ENCODE results near the gene SNRNP40. TPM values are rescaled to one million over a fixed set of nuclear protein-coding genes. Genes with fewer than 3 reads are reported as not detected.

SNRNP40 gene
- total RNA-seq, 1 donor from 2014 or later = 54.7 TPM

DNA sequence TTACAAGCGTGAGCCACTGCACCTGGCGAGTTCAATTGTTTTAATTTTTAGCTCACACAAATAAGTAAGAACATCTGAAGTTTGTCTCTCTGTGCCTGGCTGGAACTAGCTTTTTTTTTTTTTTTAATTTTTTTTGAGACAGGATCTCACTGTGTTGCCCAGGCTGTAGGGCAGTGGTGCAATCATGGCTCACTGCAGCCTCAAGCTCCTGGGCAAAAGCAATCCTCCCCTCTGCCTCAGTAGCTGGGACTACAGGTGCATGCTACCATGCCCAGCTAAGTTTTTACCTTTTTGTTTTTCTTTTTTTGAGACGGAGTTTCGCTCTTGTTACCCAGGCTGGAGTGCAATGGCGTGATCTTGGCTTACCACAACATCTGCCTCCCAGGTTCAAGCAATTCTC, 64.8 kb downstream of the SNRNP40 start:
- DNase-seq (ENCODE audit: low read depth) = no peak

DNA sequence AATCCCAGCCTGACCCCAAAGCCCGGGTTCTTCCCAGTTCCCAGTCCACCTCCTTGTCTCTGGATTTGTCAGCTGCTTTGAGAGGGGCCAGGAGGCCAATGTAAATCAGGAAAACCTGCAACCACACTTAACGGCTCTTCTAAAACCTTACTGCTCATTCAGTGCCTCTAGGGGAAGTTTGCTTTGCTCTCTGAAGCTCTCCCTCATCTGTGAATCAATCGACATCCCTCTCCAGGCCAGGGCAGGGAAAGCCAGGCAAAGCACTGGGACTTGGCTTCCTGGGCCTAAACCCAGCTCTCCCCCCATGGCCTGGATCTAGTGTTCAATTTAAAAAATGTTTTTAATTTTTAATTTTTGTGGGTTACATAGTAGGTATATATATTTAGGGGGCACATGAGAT, 66.2 kb downstream of the SNRNP40 start:
- DNase-seq (ENCODE audit: low read depth) = no peak

DNA sequence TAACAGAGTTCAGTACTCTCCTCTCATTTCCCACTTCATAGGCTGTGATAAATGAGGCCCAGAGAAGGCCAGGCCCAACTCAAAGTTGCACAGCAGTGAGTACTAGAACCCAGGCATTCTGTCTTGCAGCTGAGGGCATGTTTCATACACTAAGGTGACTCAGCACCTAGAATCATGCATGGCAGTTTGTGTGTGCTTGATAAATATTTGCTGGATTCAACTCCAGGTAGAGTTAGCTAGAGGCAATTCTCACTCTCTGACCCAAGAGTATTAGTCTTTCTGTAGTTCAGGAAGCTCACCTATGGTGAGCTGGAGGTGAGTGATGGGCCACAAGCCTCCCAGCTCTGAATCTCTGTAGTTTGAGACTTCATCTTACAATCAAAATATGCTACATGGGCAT, 67.6 kb downstream of the SNRNP40 start:
- no peak for DNase-seq (ENCODE audit: low read depth)

DNA sequence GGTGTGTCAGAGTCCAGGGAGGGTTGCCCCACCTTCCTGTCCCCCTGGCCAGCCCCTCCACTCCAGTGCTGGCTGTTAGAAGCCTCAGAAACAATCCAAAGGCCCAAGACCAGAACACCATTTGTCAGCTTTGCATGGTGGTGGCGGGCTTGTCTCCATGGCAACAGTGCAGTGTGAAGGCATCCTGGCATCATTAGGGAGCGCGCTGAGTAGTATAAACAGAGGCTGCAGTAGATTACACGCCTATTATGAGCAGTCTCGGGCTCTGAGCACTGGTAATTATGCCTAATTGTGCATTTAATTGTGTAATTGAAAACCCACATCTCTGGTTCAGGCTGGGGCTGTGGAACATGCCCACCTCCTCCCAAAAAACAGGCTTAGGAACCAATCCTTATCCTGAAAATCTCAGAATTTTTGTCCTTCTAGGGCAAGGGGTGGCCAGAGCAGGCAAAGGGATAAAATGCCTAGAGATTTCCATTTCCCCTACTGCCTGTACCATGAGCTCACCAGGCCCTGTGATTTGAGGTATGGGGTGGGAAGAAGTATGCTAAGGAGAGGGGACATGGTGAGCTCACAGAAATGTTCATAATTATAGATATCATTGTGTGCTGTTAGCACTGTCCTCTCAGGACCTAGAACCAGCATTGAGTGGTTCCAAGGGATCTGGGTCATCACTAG, 68.6 kb downstream of the SNRNP40 start:
- DNase-seq (ENCODE audit: low read depth) = no peak

DNA sequence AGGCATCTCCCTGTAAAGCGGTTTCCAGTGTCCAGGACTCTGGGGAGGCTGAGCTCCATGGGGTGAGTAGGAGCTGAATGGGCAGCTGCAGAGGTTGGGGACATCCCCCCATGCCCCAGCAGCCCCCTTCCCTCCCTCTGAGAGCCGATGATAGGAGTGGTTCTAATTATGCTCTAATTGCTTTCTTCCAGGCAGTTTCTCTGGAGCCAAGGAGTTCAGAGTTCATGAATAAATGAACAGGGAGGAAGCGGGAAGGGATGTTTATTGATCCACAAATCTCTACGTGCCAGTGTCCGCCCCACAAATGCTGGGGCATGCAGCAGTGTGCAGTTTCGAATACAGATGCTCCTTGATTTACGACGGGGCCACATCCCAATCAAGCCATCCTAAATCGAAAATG, 72.5 kb downstream of the SNRNP40 start:
- no peak for DNase-seq (ENCODE audit: low read depth)

DNA sequence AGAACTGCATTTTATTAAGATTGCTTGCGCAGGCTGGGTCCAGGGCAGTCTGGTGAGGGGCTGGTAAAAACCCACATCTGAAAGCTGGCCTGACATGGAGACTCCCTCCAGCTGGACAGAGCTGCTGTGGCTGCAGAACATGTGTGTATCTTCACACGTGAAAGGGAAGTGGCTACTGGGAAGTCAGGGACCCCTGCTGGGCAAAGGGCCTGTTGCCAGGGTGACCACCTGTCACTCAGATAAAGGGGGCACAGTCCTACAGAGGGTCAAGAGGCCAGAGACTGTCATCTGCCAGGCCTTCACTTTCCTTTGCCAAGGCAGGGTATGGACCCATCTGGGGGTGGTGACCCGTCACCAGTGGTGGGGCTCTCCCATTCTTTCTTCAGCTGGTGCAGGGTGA, 74.4 kb downstream of the SNRNP40 start:
- no peak for DNase-seq (ENCODE audit: low read depth)

DNA sequence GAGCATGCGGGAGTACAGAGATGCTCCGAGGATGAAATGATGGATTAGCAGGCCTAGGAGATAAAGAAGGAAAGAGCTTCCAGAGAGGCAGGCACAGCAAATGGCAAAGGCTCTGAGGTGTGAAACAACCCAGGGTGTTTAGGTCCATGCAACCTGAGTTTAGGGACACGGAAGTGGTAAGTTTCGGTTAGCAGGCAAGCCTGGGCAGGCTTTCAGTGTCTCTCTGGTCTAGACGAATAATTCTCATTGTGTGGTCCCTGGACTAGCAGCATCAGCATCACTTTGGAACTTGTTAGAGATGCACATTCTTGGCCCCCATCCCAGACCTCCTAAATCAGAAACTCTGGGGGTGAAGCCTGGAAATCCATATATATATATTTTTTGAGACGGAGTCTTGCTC, 75.5 kb downstream of the SNRNP40 start:
- DNase-seq (ENCODE audit: low read depth) = no peak

DNA sequence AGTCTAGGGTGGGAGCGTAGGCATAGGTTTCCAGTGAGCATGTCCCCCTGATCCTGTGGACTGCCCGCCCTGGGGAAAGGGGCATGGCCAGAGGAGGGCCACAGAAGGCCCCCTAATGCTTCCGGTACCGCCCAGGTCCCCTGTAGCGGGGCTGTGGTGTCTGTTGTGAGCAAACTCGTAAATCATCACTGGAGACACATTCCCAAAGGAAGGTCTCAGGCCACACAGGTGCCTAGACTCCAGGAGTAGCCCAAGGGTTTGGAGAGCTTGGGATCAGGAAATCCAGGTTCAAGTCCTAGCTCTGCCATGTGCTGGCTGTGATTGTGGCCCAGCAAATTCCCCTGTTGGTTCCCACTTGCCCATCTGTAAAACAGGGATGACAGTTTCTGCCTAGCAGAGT, 77.1 kb downstream of the SNRNP40 start:
- DNase-seq (ENCODE audit: low read depth) = no peak

DNA sequence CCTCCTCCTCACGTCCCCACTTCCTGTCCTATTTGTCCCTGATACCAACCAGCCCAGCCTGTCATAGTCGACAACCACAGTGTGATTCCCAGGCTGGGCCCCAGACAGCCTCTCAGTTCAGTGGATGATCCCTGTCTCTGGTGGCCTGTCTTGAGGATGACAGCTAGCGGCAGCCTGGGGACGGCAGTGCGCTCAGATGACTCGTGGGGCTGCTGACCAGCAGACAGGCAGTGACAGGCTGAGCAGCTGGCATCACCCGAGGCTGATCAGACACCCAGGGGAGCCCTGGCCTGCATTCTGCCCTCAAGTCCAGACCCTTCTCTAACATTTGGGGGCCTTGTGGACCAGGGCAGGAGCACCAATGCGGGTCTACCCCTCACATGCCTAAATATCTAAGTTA, 77.9 kb downstream of the SNRNP40 start:
- no peak for DNase-seq (ENCODE audit: low read depth)

DNA sequence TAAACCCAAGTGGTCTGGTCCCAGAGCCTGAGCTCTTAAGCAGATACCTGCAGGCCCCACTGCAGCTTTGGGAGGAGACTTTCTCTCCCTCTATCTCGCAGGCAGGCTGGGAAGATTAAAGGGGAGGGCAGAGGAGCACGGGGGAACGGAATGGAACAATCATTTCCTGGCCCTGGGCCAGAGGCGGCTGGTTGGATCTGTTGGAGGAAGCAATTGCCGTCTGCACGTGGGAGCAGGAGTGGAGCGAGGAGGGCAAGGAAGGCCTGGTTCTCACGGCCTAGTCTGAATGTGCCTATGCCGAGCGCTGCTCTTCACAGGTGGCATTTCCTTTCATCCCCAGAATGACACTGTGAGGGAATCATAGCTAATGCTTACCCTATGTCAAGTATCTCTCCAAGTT, 80.6 kb downstream of the SNRNP40 start:
- peak; percentile 23 for DNase-seq (ENCODE audit: low read depth)

DNA sequence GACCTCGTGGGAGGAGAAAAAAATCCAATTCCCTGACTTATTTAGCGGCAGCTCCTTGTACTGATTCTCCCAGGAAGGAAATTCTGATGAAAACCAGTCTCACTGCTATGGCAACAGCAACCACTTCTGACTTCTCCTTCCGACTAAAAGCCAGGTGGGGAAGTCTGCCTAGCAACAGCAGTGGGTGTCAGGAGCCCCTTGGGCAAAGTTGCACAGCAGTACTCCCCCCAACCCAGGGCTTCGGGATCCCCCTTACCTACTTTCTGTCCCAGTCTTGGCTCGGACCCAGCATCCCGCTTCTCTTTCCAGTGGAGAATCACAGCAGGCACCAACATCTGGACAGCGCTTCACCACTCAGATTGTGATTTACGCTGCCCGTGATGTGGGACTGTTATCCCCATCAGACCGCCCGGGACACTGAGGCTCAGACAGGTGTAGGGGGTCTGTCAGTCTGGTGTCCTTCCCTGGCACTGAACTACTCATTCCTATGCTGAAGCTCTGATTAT, 81.5 kb downstream of the SNRNP40 start:
- DNase-seq (ENCODE audit: low read depth) = no peak

DNA sequence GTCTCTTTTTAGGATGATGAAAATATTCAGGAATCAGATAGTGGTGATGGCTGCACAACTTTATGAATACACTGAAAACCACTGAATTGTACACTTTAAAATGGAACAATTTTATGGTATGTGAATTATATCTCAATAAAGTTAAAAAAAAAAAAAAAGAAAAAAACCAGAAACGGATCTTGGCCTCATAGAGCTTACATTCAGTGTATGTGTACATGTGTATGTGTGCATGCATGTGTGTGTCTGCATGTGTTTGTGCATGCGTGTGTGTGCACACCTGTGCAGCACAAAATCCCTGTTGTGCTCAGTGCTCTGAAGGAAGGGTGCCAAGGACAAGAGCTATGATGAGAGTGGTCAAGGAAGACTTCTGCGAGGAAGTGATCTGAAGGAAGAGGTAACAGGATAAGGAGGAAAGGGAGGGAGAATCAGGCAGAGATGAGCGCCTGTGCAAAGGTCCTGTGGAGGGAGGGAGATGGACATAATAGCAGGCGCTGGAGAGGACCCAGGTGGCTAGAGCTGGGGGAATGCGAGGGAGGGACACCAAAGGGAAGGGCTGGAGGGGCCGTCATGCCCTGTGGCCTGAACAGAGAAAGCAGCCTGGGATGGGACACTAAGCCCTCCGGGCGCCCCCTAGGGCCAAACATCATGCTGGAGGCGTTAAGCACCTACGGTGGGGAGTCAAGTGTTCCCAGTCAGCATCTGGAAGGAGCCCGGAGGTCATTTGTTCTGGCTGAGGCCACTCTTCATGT, 82.1 kb downstream of the SNRNP40 start:
- DNase-seq (ENCODE audit: low read depth) = no peak

Other genes with a start within 250 kb of the SNRNP40 start
- gene PUM1, start 231.1 kb downstream of the SNRNP40 start, total RNA-seq = 47.8 and 185 TPM in 2 replicates
- gene NKAIN1, start 56.9 kb downstream of the SNRNP40 start, total RNA-seq = 0.10 TPM in 1 of 2 replicates, not detected in the other
- 50.9 and 68.8 TPM in 2 replicates for gene ZCCHC17, start 244 bp upstream of the SNRNP40 start, total RNA-seq
- gene FABP3, start 76.3 kb upstream of the SNRNP40 start, total RNA-seq = 11.3 and 74.1 TPM in 2 replicates
- gene SERINC2, start 116.4 kb upstream of the SNRNP40 start, total RNA-seq = 16.5 and 38.6 TPM in 2 replicates